ENCODE results near the gene ANGEL1. TPM values are rescaled to one million over a fixed set of nuclear protein-coding genes. Genes with fewer than 3 reads are reported as not detected.

The ANGEL1 gene
- total and polyA plus RNA-seq, 8 donors, result 18.9 to 46.6 (median 40.5) TPM

- no peaks in the 10 kb centered on the region for H3K27me3 ChIP-seq
Measured at GRCh38 chr14:76771437-76771980, 41.2 kb downstream of the ANGEL1 start.

GRCh38 chr14:76770521-76771436 lies 41.9 kb downstream of the ANGEL1 start:
- intact Hi-C loops (cut with DNase I), result no loop called here
- peaks cover 23 to 56% of the 10 kb centered on the region in 2 donors for H3K4me1 ChIP-seq
- H3K27ac ChIP-seq, result no peak overlapping the region
- H3K4me3 ChIP-seq, result no peak overlapping the region
- no peaks in the 10 kb centered on the region for H3K36me3 ChIP-seq
- no peak for TF ChIP-seq CTCF (IDR thresholded peaks at IDR 0.05)
- H3K27me3 ChIP-seq, result no peaks in the 10 kb centered on the region
- ATAC-seq (no peak), DNase-seq (no peak)
- H3K9me3 ChIP-seq, result no peaks in the 10 kb centered on the region

More at GRCh38 chr14:76771437-76771980, 41.2 kb downstream of the ANGEL1 start:
- no peak for TF ChIP-seq CTCF (IDR thresholded peaks at IDR 0.05)
- peaks cover 23 to 63% of the 10 kb centered on the region in 2 donors for H3K4me1 ChIP-seq
- DNase-seq, result no peak
- H3K36me3 ChIP-seq, result no peaks in the 10 kb centered on the region
- no peaks in the 10 kb centered on the region for H3K9me3 ChIP-seq
- intact Hi-C loops (cut with DNase I), result no loop called here
- no peak overlapping the region for H3K27ac ChIP-seq
- H3K4me3 ChIP-seq, result no peak overlapping the region
- ATAC-seq, result no peak

DNA sequence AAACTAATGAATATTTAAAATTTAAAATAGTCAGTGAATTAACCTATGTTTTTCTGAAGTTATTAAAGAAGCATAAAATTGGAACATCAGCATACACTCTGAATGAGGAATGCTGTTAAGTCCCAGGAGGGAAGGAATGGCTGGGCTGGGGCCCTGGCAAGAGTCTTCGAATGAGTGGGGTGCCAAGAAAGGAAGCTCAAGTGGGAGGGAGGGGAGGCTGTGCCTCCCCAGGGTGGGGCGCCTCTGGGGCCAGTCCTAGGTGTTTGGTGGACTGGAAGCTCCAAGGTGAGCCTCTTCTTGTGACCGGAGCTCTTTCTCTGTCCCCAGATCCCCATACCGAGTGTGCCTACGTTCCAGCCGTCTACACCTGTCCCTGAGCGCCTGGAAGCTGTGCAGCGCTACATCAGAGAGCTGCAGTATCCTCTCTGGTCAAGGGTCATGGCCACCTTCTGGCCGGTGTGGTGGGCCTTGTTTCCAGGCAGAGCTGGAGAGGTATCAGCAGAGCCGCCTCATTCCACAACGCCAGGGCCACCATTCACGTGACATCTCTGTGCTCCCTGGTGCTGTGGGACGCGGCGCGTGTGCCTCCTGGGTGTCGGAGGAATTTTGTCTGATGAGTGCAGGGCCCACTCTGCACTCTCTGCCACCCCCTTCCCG lies 42.9 kb downstream of the ANGEL1 start:
- Histone ChIP-seq H3K27ac (peak overlapping the region in 1 of 2 donors; percentile 87), H3K4me1 (peaks cover 23 to 59% of the 10 kb centered on the region in 2 donors)

DNA sequence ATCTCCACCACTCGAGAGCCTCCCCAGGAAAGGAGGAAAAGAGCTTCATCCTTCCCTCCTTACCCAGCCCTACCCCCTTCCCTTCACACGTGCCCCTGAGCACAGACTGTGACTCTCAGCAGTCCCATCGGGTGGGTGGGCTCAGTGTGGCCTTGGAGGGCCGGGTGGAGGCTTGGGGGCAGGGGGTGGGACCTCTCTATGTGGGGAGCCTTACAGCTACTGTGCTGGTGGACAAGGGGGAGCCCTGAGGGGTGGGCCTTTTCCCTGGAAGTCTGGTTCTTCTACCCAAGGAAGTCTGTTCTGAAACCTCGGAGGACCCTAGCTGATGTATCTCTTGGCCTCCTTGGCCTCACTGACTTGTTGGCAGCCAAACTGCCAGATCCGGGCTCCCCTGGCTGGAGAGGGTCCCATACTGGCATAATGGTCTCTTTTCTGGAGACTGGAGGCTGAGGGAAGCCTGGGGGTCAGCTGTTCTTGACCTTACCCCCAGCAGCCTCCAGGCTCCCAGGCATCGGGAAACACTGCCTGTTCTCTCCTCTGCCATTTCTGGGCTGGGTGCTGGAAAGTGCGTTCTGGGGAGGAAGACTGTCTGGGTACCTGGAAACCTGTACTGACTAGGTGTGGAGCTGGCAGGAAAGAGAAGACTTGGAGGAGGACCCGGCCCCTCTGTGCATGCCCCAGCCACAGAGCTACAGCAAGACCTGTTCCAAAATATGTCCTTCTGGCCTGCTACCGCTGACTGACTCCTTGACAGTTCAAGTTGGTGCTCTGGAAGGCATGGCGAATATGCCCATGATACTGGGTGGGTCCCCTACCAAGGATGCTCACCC lies 43.8 kb downstream of the ANGEL1 start:
- TF ChIP-seq CTCF (IDR thresholded peaks at IDR 0.05), result no peak
- Histone ChIP-seq H3K9me3 (no peaks in the 10 kb centered on the region), H3K27me3 (peaks cover 0 to 2% of the 10 kb centered on the region in 2 donors), H3K4me1 (peaks cover 22 to 58% of the 10 kb centered on the region in 2 donors), H3K36me3 (no peaks in the 10 kb centered on the region), H3K4me3 (no peak overlapping the region), H3K27ac (peak overlapping the region; percentile 70 to 87)
- ATAC-seq, result no peak
- intact Hi-C loops (cut with DNase I), result no loop called here
- DNase-seq, result no peak

More for the DNA sequence above, 42.9 kb downstream of the ANGEL1 start:
- intact Hi-C loops (cut with DNase I), result no loop called here
- Histone ChIP-seq H3K4me3 (no peak overlapping the region), H3K36me3 (no peaks in the 10 kb centered on the region), H3K27me3 (no peaks in the 10 kb centered on the region), H3K9me3 (no peaks in the 10 kb centered on the region)
- ATAC-seq (no peak), DNase-seq (no peak)
- TF ChIP-seq CTCF (IDR thresholded peaks at IDR 0.05), result no peak
